Transverse colon (tissue), 4 donors: Measurements from ENCODE around the gene MUC22. TPM values are rescaled to one million over a fixed set of nuclear protein-coding genes. Genes with fewer than 3 reads are reported as not detected.

Experiments used
- DNase-seq: peaks from one replicate; pipeline ENCODE4 v3.0.0-alpha.2; 2019
- H3K27ac ChIP-seq, 4 donors: fragments of 200-600 bp; sonication (generic); 2 replicates each; pipeline ENCODE4 v1.5.1; 2016 to 2018; ENCODE audit warnings: inconsistent platforms in 4 of 4
- H3K27me3 ChIP-seq: fragments of 200-600 bp; sonication (generic); 2 replicates; pipeline ENCODE4 v1.5.1; 2017; ENCODE audit warnings: inconsistent platforms
- H3K36me3 ChIP-seq, 4 donors: fragments of 200-600 bp; sonication (generic); 2 replicates each; pipeline ENCODE4 v1.5.1; 2017 to 2019; ENCODE audit warnings: inconsistent platforms in 4 of 4
- H3K4me1 ChIP-seq, 4 donors: fragments of 200-600 bp; sonication (generic); 2 replicates each; pipeline ENCODE4 v1.5.1; 2017 to 2020; ENCODE audit warnings: inconsistent platforms in 4 of 4
- H3K4me3 ChIP-seq, 4 donors: fragments of 200-600 bp; sonication (generic); 1 replicate in 1 of 4; 2 replicates in 3 of 4; pipeline versions ENCODE4 v1.5.1 to v1.6.1; 2017 to 2019; ENCODE audit warnings: inconsistent platforms in 4 of 4
- H3K9me3 ChIP-seq, 2 donors: fragments of 200-600 bp; sonication (generic); 2 replicates each; pipeline ENCODE4 v1.5.1; 2017 to 2019; ENCODE audit warnings: inconsistent platforms in 2 of 2
- CTCF ChIP-seq, 5 experiments: fragments of 200-600 bp in 3 of 5; fragments of 450-650 bp in 2 of 5; sonication (generic) in 3 of 5; IDR thresholded peaks; 1 replicate in 2 of 5; 2 replicates in 3 of 5; pipeline ENCODE4 v1.5.1; 2016 to 2017; ENCODE audit warnings: antibody characterized with exemption in 5 of 5, inconsistent platforms in 3 of 5, mild to moderate bottlenecking in 2 of 5, moderate library complexity in 1 of 5
- EP300 ChIP-seq: sonication (generic); formaldehyde crosslinking; IDR thresholded peaks from one replicate; pipeline ENCODE4 v1.6.1; 2017; ENCODE audit warnings: antibody characterized with exemption, low read depth
- POLR2A ChIP-seq: fragments of 450-650 bp; IDR thresholded peaks from one replicate; pipeline ENCODE4 v1.6.1; 2016; ENCODE audit warnings: antibody characterized with exemption, mild to moderate bottlenecking, moderate library complexity
- POLR2AphosphoS5 ChIP-seq, 3 donors: sonication (generic); formaldehyde crosslinking; IDR thresholded peaks; one replicate each; pipeline ENCODE4 v1.6.1; 2016; ENCODE audit warnings: antibody characterized with exemption in 3 of 3
- WGBS, 2 donors: methylation state at CpG; one replicate each; pipeline ENCODE4 v1.1.5; 2018; ENCODE audit warnings: low coverage in 1 of 2; 5-methylcytosine and 5-hydroxymethylcytosine counted together
- in situ Hi-C, 4 donors: fragments of 200-750 bp; cut with MboI; loops; one replicate each; pipeline versions ENCODE4 v1.15.0 to v1.15.1; 2017; ENCODE audit warnings: low sequenced_read_pairs in 3 of 4, low pct_ligation_motif_present in 1 of 4, low pct_unique_long_range_greater_than_20kb in 1 of 4
- intact Hi-C: fragments of 100-400 bp; cut with DNase I; formaldehyde crosslinking; loops from one replicate; pipeline ENCODE4 v1.15.1; 2023; ENCODE audit warnings: low total_unique reads
- total RNA-seq, 4 donors: library from RNA; depleted of rRNA; stranded (reverse); fragments of >200 nt; gene quantifications; one replicate each; pipeline ENCODE4 v1.1.0, GENCODE V29; 2016

Gene MUC22
- total RNA-seq, 4 donors from 2014 or later, result not detected

GRCh38 chr6:31076611-31077010 is 66.3 kb downstream of the MUC22 start:
- Histone ChIP-seq H3K27me3 (peaks cover 7% of the 10 kb centered on the region), H3K9me3 (no peaks in the 10 kb centered on the region), H3K4me3 (no peak overlapping the region), H3K4me1 (peaks cover 0 to 20% (median 3%) of the 10 kb centered on the region in 4 donors), H3K27ac (no peak overlapping the region), H3K36me3 (no peaks in the 10 kb centered on the region)
- 78 to 84% methylated on average over 3 to 4 of the region's 4 CpGs for WGBS, 2 donors
- in situ Hi-C loops, result loop anchor here in 3 of 4 donors (5.0 to 25.0 kb wide), 4 partner anchors 159 to 614 kb away; partner anchors contain the start of gene VARS2 (in 1 of the 3)
- intact Hi-C loops, result no loop called here
- no peak for DNase-seq
- no peak for TF ChIP-seq POLR2A
- no peak for TF ChIP-seq CTCF (IDR thresholded peaks at IDR 0.05)
- no peak for TF ChIP-seq POLR2AphosphoS5 (IDR thresholded peaks at IDR 0.05)
- no peak for TF ChIP-seq EP300

- WGBS, 2 donors, result 18 to 46% methylated on average over 7 to 22 of the region's 22 CpGs
- no peak overlapping the region for H3K27ac ChIP-seq
These were observed 69.5 kb downstream of the MUC22 start for GRCh38 chr6:31079656-31080261.

GRCh38 chr6:31081872-31082271 is 71.6 kb downstream of the MUC22 start:
- no peak overlapping the region for H3K27ac ChIP-seq
- H3K4me1 ChIP-seq, result peaks cover 0 to 4% (median 0%) of the 10 kb centered on the region in 4 donors
- H3K4me3 ChIP-seq, result no peak overlapping the region
- H3K36me3 ChIP-seq, result no peaks in the 10 kb centered on the region
- in situ Hi-C loops (loop anchor here in 1 of 4 donors (10.0 to 25.0 kb wide), 2 partner anchors 257 to 620 kb away; no protein-coding TSS in a partner anchor), intact Hi-C loops (loop anchor here (10.0 kb wide), 1 partner anchor 247 kb away; no protein-coding TSS in a partner anchor)
- H3K27me3 ChIP-seq, result peaks cover 19% of the 10 kb centered on the region
- TF ChIP-seq EP300 (no peak), POLR2AphosphoS5 (IDR thresholded peaks at IDR 0.05) (no peak), CTCF (IDR thresholded peaks at IDR 0.05) (no peak), POLR2A (no peak)
- no peaks in the 10 kb centered on the region for H3K9me3 ChIP-seq
- 84 to 100% methylated on average over 5 to 6 of the region's 6 CpGs for WGBS, 2 donors
- DNase-seq, result no peak

More at GRCh38 chr6:31079656-31080261, 69.5 kb downstream of the MUC22 start:
- peaks cover 14% of the 10 kb centered on the region for H3K27me3 ChIP-seq
- intact Hi-C loops, result loop anchor here (10.0 kb wide), 1 partner anchor 245 kb away; no protein-coding TSS in a partner anchor
- no peaks in the 10 kb centered on the region for H3K36me3 ChIP-seq
- no peaks in the 10 kb centered on the region for H3K9me3 ChIP-seq
- peaks cover 0 to 4% (median 0%) of the 10 kb centered on the region in 4 donors for H3K4me1 ChIP-seq
- TF ChIP-seq POLR2A (no peak), POLR2AphosphoS5 (IDR thresholded peaks at IDR 0.05) (no peak), CTCF (IDR thresholded peaks at IDR 0.05) (peak; percentile 70 to 84 (median 76)), EP300 (no peak)
- DNase-seq, result peak; percentile 64
- peak overlapping the region in 1 of 4 donors; percentile 2 for H3K4me3 ChIP-seq
- in situ Hi-C loops, result loop anchor here in 3 of 4 donors (5.0 to 25.0 kb wide), 4 partner anchors 162 to 617 kb away; partner anchors contain the start of gene VARS2 (in 1 of the 3)

- no peak overlapping the region for H3K4me3 ChIP-seq
- peak; percentile 44 for DNase-seq
- H3K36me3 ChIP-seq, result no peaks in the 10 kb centered on the region
- peaks cover 0 to 10% (median 0%) of the 10 kb centered on the region in 4 donors for H3K4me1 ChIP-seq
- TF ChIP-seq POLR2AphosphoS5 (IDR thresholded peaks at IDR 0.05) (no peak), EP300 (no peak), CTCF (IDR thresholded peaks at IDR 0.05) (peak in 3 of 5 experiments; percentile 10 to 33 (median 29)), POLR2A (no peak)
- intact Hi-C loops, result loop anchor here (10.0 kb wide), 1 partner anchor 249 kb away; no protein-coding TSS in a partner anchor
- no peaks in the 10 kb centered on the region for H3K9me3 ChIP-seq
- no peak overlapping the region for H3K27ac ChIP-seq
- WGBS, 2 donors, result 47 to 69% methylated on average over 2 to 8 of the region's 8 CpGs
- in situ Hi-C loops, result loop anchor here in 1 of 4 donors (10.0 to 25.0 kb wide), 2 partner anchors 259 to 622 kb away; no protein-coding TSS in a partner anchor
- peaks cover 19% of the 10 kb centered on the region for H3K27me3 ChIP-seq
These were observed 73.6 kb downstream of the MUC22 start for GRCh38 chr6:31083742-31084354.
